WI38 (cell line): ENCODE results near the gene FZD1.
"Not testable (repeated sequence)": the region's sequence is repeated elsewhere in the genome, so short reads cannot be mapped to it uniquely, and the experiment has no call there.

Source experiments
- H3K4me3 ChIP-seq: 2 replicates; pipeline ENCODE4 v1.5.1; 2011; ENCODE audit warnings: low read depth, mild to moderate bottlenecking, control low read depth, low read length
- CTCF ChIP-seq: IDR thresholded peaks from 2 replicates; pipeline ENCODE4 v1.5.1; 2012; ENCODE audit warnings: low read depth, mild to moderate bottlenecking, control low read depth, low read length

Gene FZD1

GRCh38 chr7:91297939-91298338 lies 33.7 kb downstream of the FZD1 start:
- no peak overlapping the region for H3K4me3 ChIP-seq
- TF ChIP-seq CTCF: no peak

DNA sequence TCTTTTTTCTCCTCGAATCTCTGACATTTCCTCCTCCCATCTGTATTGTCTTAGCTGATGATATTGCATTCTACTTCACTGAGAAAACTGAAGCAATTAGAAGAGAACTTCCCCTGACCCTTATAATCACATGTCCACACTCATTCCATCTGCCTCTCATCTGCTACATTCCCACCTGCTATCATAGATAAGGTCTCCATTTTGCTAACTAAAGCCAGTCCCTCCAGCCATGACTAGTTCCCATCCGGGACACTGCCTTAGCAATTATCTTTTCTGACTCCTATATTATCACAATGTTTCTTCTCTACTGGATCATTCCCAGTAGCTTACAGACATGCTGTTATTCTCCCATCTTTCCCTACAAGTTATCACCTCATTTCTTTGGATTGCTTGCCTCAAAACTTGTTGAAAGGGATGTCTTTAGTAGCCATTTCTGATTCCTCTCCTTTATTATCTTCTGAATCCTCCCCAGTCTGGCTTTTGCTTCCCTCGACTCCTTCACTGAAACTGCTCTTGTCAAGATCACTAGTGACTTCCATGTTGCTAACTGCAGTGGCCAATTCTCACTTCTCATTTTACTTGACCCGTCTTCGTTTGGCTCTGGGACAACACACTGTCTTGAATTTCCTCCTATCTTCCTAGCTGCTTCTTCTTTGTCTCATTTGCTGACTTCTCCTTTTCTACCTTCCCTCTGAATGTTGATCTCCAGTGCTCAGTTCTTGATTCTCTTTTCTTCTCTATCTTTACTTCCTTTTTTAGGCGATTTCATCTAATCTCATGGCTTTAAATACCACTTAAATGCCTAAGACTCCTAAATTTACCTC lies 35.9 kb downstream of the FZD1 start:
- no peak overlapping the region for H3K4me3 ChIP-seq
- TF ChIP-seq CTCF: no peak

DNA sequence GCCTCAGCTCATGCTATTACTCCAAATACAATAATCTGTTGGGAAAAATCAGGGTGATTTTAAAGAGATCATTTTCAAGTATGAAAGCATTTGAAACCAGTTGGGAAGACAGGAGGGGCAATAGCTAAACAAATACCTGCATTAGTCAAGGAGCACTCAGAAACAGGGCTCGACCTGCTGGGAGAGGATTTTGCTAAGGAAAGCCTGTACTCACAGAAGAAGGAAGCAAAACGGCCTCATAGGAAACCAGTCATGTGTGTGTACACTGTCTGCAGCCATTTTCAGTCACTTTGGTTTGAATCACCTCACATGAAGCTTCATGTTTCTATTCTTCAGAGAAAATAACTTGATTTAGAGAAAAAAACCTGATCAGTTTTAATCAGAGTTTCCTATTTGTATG lies 38.6 kb downstream of the FZD1 start:
- H3K4me3 ChIP-seq: no peak overlapping the region
- TF ChIP-seq CTCF: no peak

DNA sequence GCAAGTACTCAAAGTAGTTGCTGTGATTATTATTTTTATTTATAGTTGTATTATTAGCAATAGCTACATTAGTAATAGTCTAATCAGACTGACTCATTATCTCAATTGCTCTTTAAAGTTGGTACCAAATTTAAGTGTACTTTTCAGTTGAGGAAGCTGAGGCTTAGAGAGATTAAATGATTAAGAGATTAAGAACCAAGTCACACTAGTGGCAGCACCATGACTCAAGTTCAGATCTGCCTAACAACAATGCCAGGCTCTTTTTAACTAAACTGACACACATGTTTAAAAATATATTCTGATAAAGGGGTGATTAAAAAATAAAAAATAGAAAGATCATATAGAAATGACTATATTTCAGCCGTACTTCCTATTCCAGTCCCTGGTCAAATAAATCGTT lies 42.0 kb downstream of the FZD1 start:
- H3K4me3 ChIP-seq: no peak overlapping the region
- no peak for TF ChIP-seq CTCF

DNA sequence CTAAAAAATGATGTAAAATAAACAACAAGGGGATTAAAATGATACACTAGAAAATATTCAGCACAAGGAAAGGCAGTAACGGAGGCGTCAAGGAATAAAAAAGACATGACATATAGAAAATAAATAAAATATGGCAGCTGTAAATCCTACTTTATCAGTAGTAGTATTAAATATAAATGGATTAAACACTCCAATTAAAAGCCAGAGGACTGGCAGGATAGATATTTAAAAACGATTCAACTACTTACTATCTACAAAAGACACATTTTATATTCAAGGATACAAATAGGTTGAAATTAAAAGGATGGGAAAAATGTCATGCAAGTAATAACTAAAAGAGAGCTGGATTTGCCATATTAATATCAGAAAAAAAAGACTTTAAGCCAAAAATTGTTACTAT lies 43.2 kb downstream of the FZD1 start:
- no peak for TF ChIP-seq CTCF
- H3K4me3 ChIP-seq: no peak overlapping the region

GRCh38 chr7:91308191-91308590 lies 44.0 kb downstream of the FZD1 start:
- not testable (repeated sequence) for H3K4me3 ChIP-seq

- H3K4me3 ChIP-seq: no peak overlapping the region
- TF ChIP-seq CTCF: no peak
Observed at GRCh38 chr7:91310830-91311460, 46.7 kb downstream of the FZD1 start.
